ENCODE measurements around the gene RPS6KA6. TPM values are rescaled to one million over a fixed set of nuclear protein-coding genes. Genes with fewer than 3 reads are reported as not detected.

Gene RPS6KA6
- total and polyA plus RNA-seq, 2 experiments from 2014 or later: 2.4 to 9.3 TPM

GRCh38 chrX:84144991-84145390 is 43.0 kb downstream of the RPS6KA6 start:
- TF ChIP-seq, protein P1, sequence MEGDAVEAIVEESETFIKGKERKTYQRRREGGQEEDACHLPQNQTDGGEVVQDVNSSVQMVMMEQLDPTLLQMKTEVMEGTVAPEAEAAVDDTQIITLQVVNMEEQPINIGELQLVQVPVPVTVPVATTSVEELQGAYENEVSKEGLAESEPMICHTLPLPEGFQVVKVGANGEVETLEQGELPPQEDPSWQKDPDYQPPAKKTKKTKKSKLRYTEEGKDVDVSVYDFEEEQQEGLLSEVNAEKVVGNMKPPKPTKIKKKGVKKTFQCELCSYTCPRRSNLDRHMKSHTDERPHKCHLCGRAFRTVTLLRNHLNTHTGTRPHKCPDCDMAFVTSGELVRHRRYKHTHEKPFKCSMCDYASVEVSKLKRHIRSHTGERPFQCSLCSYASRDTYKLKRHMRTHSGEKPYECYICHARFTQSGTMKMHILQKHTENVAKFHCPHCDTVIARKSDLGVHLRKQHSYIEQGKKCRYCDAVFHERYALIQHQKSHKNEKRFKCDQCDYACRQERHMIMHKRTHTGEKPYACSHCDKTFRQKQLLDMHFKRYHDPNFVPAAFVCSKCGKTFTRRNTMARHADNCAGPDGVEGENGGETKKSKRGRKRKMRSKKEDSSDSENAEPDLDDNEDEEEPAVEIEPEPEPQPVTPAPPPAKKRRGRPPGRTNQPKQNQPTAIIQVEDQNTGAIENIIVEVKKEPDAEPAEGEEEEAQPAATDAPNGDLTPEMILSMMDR (IDR thresholded peaks at IDR 0.05; ENCODE audit: poor library complexity): no peak
- TF ChIP-seq EZH2 (IDR thresholded peaks at IDR 0.05; ENCODE audit: borderline replicate concordance): no peak
- TF ChIP-seq EZH2phosphoT487 (IDR thresholded peaks at IDR 0.05; ENCODE audit: low read depth, severe bottlenecking, unreplicated experiment): no peak
- Histone ChIP-seq H3K4me2 (no peak overlapping the region), H3K79me2 (no peaks in the 10 kb centered on the region), H3K27ac (no peak overlapping the region), H4K20me1 (ENCODE audit: insufficient read depth, poor library complexity, severe bottlenecking) (no peaks in the 10 kb centered on the region), H3K27me3 (no peaks in the 10 kb centered on the region), H2AFZ (no peak overlapping the region), H3K9me3 (ENCODE audit: low read depth) (no peaks in the 10 kb centered on the region), H3K36me3 (replicated peaks; ENCODE audit: insufficient read depth, low read depth) (no peaks in the 10 kb centered on the region), H3K9me2 (replicated peaks; ENCODE audit: insufficient read depth) (no peaks in the 10 kb centered on the region), H3K4me3 (no peak overlapping the region), H3K4me1 (ENCODE audit: insufficient read depth) (no peaks in the 10 kb centered on the region)
- no peak for DNase-seq (ENCODE audit: low spot score)
- 86% methylated on average over 3 of the region's 3 CpGs for WGBS (ENCODE audit: low lambda C conversion rate, missing lambda C conversion rate)

GRCh38 chrX:84144281-84144680 is 43.7 kb downstream of the RPS6KA6 start:
- Histone ChIP-seq H3K4me1 (ENCODE audit: insufficient read depth) (no peaks in the 10 kb centered on the region), H4K20me1 (ENCODE audit: insufficient read depth, poor library complexity, severe bottlenecking) (no peaks in the 10 kb centered on the region), H3K27me3 (no peaks in the 10 kb centered on the region), H3K27ac (no peak overlapping the region), H3K4me2 (no peak overlapping the region), H3K36me3 (replicated peaks; ENCODE audit: insufficient read depth, low read depth) (no peaks in the 10 kb centered on the region), H3K9me3 (ENCODE audit: low read depth) (no peaks in the 10 kb centered on the region), H3K79me2 (no peaks in the 10 kb centered on the region), H2AFZ (no peak overlapping the region), H3K9me2 (replicated peaks; ENCODE audit: insufficient read depth) (no peaks in the 10 kb centered on the region), H3K4me3 (no peak overlapping the region)
- WGBS (ENCODE audit: low lambda C conversion rate, missing lambda C conversion rate): 80% methylated on average over 1 of the region's 1 CpG
- DNase-seq (ENCODE audit: low spot score): no peak
- TF ChIP-seq, protein P1 (IDR thresholded peaks at IDR 0.05; ENCODE audit: poor library complexity): no peak
- TF ChIP-seq EZH2 (IDR thresholded peaks at IDR 0.05; ENCODE audit: borderline replicate concordance) (no peak), EZH2phosphoT487 (IDR thresholded peaks at IDR 0.05; ENCODE audit: low read depth, severe bottlenecking, unreplicated experiment) (no peak)

- Histone ChIP-seq H2AFZ (no peak overlapping the region), H3K27me3 (no peaks in the 10 kb centered on the region), H4K20me1 (ENCODE audit: insufficient read depth, poor library complexity, severe bottlenecking) (no peaks in the 10 kb centered on the region), H3K36me3 (replicated peaks; ENCODE audit: insufficient read depth, low read depth) (no peaks in the 10 kb centered on the region), H3K4me3 (no peak overlapping the region), H3K9me2 (replicated peaks; ENCODE audit: insufficient read depth) (no peaks in the 10 kb centered on the region), H3K27ac (no peak overlapping the region), H3K4me2 (no peak overlapping the region), H3K79me2 (no peaks in the 10 kb centered on the region), H3K9me3 (ENCODE audit: low read depth) (no peaks in the 10 kb centered on the region), H3K4me1 (ENCODE audit: insufficient read depth) (no peaks in the 10 kb centered on the region)
- DNase-seq (ENCODE audit: low spot score): no peak
- TF ChIP-seq EZH2 (IDR thresholded peaks at IDR 0.05; ENCODE audit: borderline replicate concordance) (no peak), EZH2phosphoT487 (IDR thresholded peaks at IDR 0.05; ENCODE audit: low read depth, severe bottlenecking, unreplicated experiment) (no peak)
- TF ChIP-seq, protein P1 (IDR thresholded peaks at IDR 0.05; ENCODE audit: poor library complexity): no peak
- 68% methylated on average over 2 of the region's 2 CpGs for WGBS (ENCODE audit: low lambda C conversion rate, missing lambda C conversion rate)
Measured at GRCh38 chrX:84133023-84133422, 55.0 kb downstream of the RPS6KA6 start.

DNA sequence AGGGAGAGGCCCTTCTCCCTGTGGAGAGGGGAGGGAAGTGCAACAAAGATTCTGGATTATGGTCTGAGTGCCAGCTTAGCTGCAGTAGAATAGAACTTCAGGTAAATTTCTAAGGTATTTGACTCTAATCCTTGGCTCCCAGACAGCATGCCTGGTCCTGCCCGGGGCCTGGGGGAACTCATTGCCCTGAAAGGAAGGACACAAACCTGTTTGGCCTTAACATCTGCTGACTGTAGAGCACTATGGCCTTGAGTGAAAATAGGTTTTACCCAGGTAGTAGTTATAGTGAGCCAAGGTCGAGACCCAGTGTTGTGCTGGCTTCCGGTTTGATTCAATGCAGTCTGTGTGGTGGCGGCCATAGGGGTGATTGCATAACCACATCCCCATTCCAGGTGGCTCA is 64.4 kb downstream of the RPS6KA6 start:
- no peak for TF ChIP-seq EZH2phosphoT487 (IDR thresholded peaks at IDR 0.05; ENCODE audit: low read depth, severe bottlenecking, unreplicated experiment)
- TF ChIP-seq EZH2 (IDR thresholded peaks at IDR 0.05; ENCODE audit: borderline replicate concordance): no peak
- TF ChIP-seq, protein P1 (IDR thresholded peaks at IDR 0.05; ENCODE audit: poor library complexity): no peak

More for the DNA sequence above, 64.4 kb downstream of the RPS6KA6 start:
- H4K20me1 ChIP-seq (ENCODE audit: insufficient read depth, poor library complexity, severe bottlenecking): no peaks in the 10 kb centered on the region
- WGBS (ENCODE audit: low lambda C conversion rate, missing lambda C conversion rate): 89% methylated on average over 4 of the region's 4 CpGs
- no peak overlapping the region for H3K4me2 ChIP-seq
- H2AFZ ChIP-seq: no peak overlapping the region
- H3K27ac ChIP-seq: no peak overlapping the region
- H3K4me1 ChIP-seq (ENCODE audit: insufficient read depth): no peaks in the 10 kb centered on the region
- no peaks in the 10 kb centered on the region for H3K79me2 ChIP-seq
- no peak for DNase-seq (ENCODE audit: low spot score)
- no peaks in the 10 kb centered on the region for H3K36me3 ChIP-seq (replicated peaks; ENCODE audit: insufficient read depth, low read depth)
- no peaks in the 10 kb centered on the region for H3K27me3 ChIP-seq
- no peak overlapping the region for H3K4me3 ChIP-seq
- no peaks in the 10 kb centered on the region for H3K9me2 ChIP-seq (replicated peaks; ENCODE audit: insufficient read depth)
- no peaks in the 10 kb centered on the region for H3K9me3 ChIP-seq (ENCODE audit: low read depth)

All from hepatocyte (in vitro differentiated cells).